IPS-15b (cell line): ENCODE data around the gene CFAP97D2.

Experiments
- H3K27me3 ChIP-seq: one replicate; pipeline ENCODE4 v1.6.1; 2013; ENCODE audit warnings: low read length; ENCODE audit not compliant: control insufficient read depth, insufficient read depth
- H3K36me3 ChIP-seq: one replicate; pipeline ENCODE4 v1.6.1; 2013; ENCODE audit warnings: low read length; ENCODE audit not compliant: control insufficient read depth, insufficient read depth
- H3K4me1 ChIP-seq: one replicate; pipeline ENCODE4 v1.6.1; 2013; ENCODE audit warnings: mild to moderate bottlenecking, low read length; ENCODE audit not compliant: control insufficient read depth, insufficient read depth
- H3K4me3 ChIP-seq: one replicate; pipeline ENCODE4 v1.5.1; 2013; ENCODE audit warnings: low read depth, low read length
- H3K9ac ChIP-seq: one replicate; pipeline ENCODE4 v1.6.1; 2013; ENCODE audit warnings: low read depth, mild to moderate bottlenecking, low read length
- H3K9me3 ChIP-seq: one replicate; pipeline ENCODE4 v1.6.1; 2013; ENCODE audit warnings: mild to moderate bottlenecking, low read length; ENCODE audit not compliant: control insufficient read depth, insufficient read depth

CFAP97D2 gene

DNA sequence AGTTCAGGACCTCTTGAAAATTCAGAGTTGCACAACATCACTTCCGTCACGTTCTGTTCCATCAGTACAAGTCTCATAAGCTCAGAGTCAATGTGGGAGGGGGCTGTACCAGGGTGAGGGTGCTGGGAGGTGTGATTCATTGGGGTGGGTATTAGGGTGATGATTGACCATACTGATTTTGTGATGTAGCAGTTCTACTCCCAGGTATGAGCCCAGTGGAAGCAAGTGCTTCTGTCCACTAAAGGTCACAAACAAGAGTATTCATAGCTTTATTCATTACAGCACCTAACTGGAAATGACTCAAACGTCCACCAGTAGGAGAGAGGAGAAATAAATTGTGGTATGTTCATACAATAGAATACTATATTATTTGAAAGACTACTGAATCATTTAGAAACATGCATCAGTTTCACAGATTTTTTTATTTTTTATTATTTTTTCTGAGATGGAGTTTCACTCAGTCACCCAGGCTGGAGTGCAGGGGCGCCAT is 90.3 kb downstream of the CFAP97D2 start:
- no peak overlapping the region for H3K4me3 ChIP-seq
- H3K4me1 ChIP-seq, result no peaks in the 10 kb centered on the region
- peaks cover 44% of the 10 kb centered on the region for H3K36me3 ChIP-seq
- no peaks in the 10 kb centered on the region for H3K9me3 ChIP-seq
- no peaks in the 10 kb centered on the region for H3K27me3 ChIP-seq
- no peak overlapping the region for H3K9ac ChIP-seq
